ENCODE measurements around the gene ELOVL7. TPM values are rescaled to one million over a fixed set of nuclear protein-coding genes. Genes with fewer than 3 reads are reported as not detected.

ELOVL7 gene
- total and polyA plus RNA-seq, 2 of the 4 experiments (the other 2 are of a cell fraction): 0.18 TPM; not detected in 1

DNA sequence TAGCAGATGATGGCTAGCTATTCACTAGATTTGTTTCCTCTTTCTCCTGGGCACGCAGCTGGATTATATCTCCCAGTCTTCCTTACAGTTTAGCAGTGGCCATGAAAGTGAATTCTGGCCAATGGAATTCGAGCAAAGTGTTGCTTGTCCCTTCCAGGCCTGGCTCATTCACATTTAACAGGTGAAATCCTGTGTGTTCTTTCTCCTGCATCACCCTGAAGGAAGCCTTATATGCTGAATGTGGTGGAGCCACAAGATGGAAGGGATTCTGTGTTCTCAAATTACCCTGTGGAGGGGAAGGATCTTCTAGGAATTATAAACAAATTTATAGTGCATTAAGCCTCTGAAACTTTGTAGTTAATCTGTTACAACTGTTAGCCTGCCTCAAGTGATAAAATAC lies 8.2 kb upstream of the ELOVL7 start:
- Histone ChIP-seq H2BK120ac (ENCODE audit: low read depth, low read length) (no peak overlapping the region), H3K14ac (replicated peaks; ENCODE audit: low read depth, low read length) (no peak overlapping the region), H3K27ac (ENCODE audit: insufficient read depth, low read length) (no peak overlapping the region), H3K4ac (ENCODE audit: low read depth, low read length) (no peak overlapping the region), H3K23ac (ENCODE audit: low read depth, low read length) (no peak overlapping the region), H3K4me2 (ENCODE audit: low read depth, low read length) (no peak overlapping the region), H3K36me3 (ENCODE audit: control insufficient read depth, insufficient read depth, low read length) (no peaks in the 10 kb centered on the region), H2BK15ac (ENCODE audit: low read depth, low read length) (no peak overlapping the region), H4K8ac (ENCODE audit: low read depth in 2 of 2, low read length in 2 of 2) (no peak overlapping the region), H2AFZ (replicated peaks; ENCODE audit: low read length, poor library complexity) (no peak overlapping the region), H4K91ac (ENCODE audit: insufficient read depth, low read depth, low read length) (no peak overlapping the region), H2BK5ac (ENCODE audit: low read depth, low read length, poor library complexity, severe bottlenecking) (no peak overlapping the region), H3K79me1 (ENCODE audit: low read depth in 1 of 2, low read length in 2 of 2) (no peaks in the 10 kb centered on the region), H2AK5ac (ENCODE audit: low read depth, low read length) (no peak overlapping the region), H3K18ac (ENCODE audit: low read depth, low read length) (no peak overlapping the region), H3K4me1 (ENCODE audit: control insufficient read depth, insufficient read depth, low read length) (no peaks in the 10 kb centered on the region), H3K9ac (ENCODE audit: low read depth, low read length) (no peak overlapping the region), H4K20me1 (ENCODE audit: insufficient read depth, low read length) (no peaks in the 10 kb centered on the region), H3K56ac (ENCODE audit: extremely low read depth, insufficient read depth, low read length) (no peak overlapping the region), H2AK9ac (replicated peaks; ENCODE audit: low read depth, low read length, poor library complexity) (no peak overlapping the region), H4K5ac (ENCODE audit: low read depth, low read length) (no peak overlapping the region), H2BK20ac (ENCODE audit: low read depth, low read length) (no peak overlapping the region), H3K4me3 (ENCODE audit: insufficient read depth, low read depth, low read length) (no peak overlapping the region), H3K9me1 (ENCODE audit: insufficient read depth, low read length) (no peaks in the 10 kb centered on the region), H3K9me3 (ENCODE audit: control insufficient read depth, insufficient read depth, low read length) (no peaks in the 10 kb centered on the region), H3K27me3 (ENCODE audit: control insufficient read depth, insufficient read depth, low read length) (no peaks in the 10 kb centered on the region; the same call in 1 of the 2 replicates)
- no TSS peak for BruUV-seq (replicated peaks)
- in situ Hi-C loops (cut with MboI; ENCODE audit: low sequenced_read_pairs) (no loop called here), intact Hi-C loops (cut with micrococcal nuclease) (no loop called here), dilution Hi-C loops (cut with HindIII; ENCODE audit: low sequenced_read_pairs, unreplicated experiment) (no loop called here)
- TF ChIP-seq POLR2A (IDR thresholded peaks at IDR 0.05; ENCODE audit: low read depth, low read length): no peak
- no peak for DNase-seq
- CTCF ChIA-PET: interaction anchor here (0.8 kb wide), 1 partner anchor 8 kb away, joined by 3 read pairs; the partner anchor contains the start of gene ELOVL7
- POLR2A ChIA-PET (ENCODE audit: unreplicated experiment): no interaction called here
- 63% methylated on average over 1 of the region's 2 CpGs; no CpG with 5 or more reads in 1 of the 2 experiments for WGBS, 2 experiments (ENCODE audit: extremely low coverage in 2 of 2, insufficient read length in 1 of 2)
- ATAC-seq (ENCODE audit: low read depth): no peak

Measured in IMR-90 (cell line).